A549 treated with DMSO at 1 μM for 4 hours (cell line): ENCODE results near the gene MDM4. TPM values are rescaled to one million over a fixed set of nuclear protein-coding genes. Genes with fewer than 3 reads are reported as not detected.

Experiments used
- total RNA-seq: library from RNA; stranded (reverse); fragments of 200-300 nt; extraction: Qiagen RNA extraction; gene quantifications from 5 replicates; pipeline ENCODE4 v1.2.3, GENCODE V29; 2022; ENCODE audit warnings: low read depth

MDM4 gene, protein sequence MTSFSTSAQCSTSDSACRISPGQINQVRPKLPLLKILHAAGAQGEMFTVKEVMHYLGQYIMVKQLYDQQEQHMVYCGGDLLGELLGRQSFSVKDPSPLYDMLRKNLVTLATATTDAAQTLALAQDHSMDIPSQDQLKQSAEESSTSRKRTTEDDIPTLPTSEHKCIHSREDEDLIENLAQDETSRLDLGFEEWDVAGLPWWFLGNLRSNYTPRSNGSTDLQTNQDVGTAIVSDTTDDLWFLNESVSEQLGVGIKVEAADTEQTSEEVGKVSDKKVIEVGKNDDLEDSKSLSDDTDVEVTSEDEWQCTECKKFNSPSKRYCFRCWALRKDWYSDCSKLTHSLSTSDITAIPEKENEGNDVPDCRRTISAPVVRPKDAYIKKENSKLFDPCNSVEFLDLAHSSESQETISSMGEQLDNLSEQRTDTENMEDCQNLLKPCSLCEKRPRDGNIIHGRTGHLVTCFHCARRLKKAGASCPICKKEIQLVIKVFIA
- 4.6 to 5.5 TPM (median 5.4 TPM) in 5 replicates for total RNA-seq

GRCh38 chr1:204516180-204516879 is at the start of gene MDM4:
Gene MDM4 (plus strand): TSS chr1:204516406. CDS start chr1:204525519, 9,113 bp downstream.

GRCh38 chr1:204494281-204495077 is 21.7 kb upstream of the MDM4 start, which contains the start of gene PIK3C2B:
Gene PIK3C2B (minus strand): TSS chr1:204494805. CDS start chr1:204469802, 25,003 bp downstream.

Other genes with a start within 250 kb of the MDM4 start
- gene PLEKHA6, start 156.5 kb upstream of the MDM4 start, total RNA-seq = 21.1 to 30.6 TPM (median 26.1 TPM) in 5 replicates
- 27.7 to 32.8 TPM (median 31.3 TPM) in 5 replicates for gene PPP1R15B, start 104.6 kb upstream of the MDM4 start, total RNA-seq
- 5.2 to 9.1 TPM (median 7.3 TPM) in 5 replicates for gene PIK3C2B, start 21.6 kb upstream of the MDM4 start, total RNA-seq
- 15.3 to 20.3 TPM (median 16.6 TPM) in 5 replicates for gene LRRN2, start 169.3 kb downstream of the MDM4 start, total RNA-seq